SU-DHL-6 (cell line): ENCODE data around the gene CDC123.

Experiments
- EZH2phosphoT487 ChIP-seq: fragments of 200-600 bp; sonication (generic), shearing (Covaris generic); conservative IDR thresholded peaks from 2 replicates; pipeline ENCODE4 v1.6.1; 2018; ENCODE audit warnings: mild to moderate bottlenecking, antibody characterized with exemption, low read length, moderate library complexity, mixed read lengths
- TF ChIP-seq, protein P1 (sequence below): fragments of 200-600 bp; sonication (generic); IDR thresholded peaks from one replicate; pipeline ENCODE4 v1.5.1; 2017; ENCODE audit warnings: antibody characterized with exemption, mild to moderate bottlenecking, low read length, moderate library complexity; ENCODE audit not compliant: insufficient read depth, poor library complexity, severe bottlenecking

DNA sequence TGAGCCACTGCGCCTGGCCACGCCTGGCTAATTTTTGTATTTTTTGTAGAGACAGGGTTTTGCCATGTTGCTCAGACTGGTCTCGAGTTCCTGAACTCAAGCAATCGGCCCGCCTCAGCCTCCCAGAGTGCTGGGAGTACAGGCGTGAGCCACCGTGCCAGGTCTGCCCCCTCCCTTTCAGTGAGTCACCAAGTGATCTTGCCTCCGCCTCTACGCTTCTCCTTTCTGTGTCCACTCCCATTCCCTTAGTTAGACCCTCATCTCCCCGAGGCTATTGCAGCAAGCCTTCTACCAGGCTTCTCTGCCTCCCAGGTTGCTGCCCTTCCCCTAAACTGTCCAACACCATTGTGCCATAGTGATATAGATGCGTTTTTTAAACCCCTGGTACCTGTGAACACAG lies 32.9 kb downstream of the CDC123 start:
- TF ChIP-seq, protein P1, sequence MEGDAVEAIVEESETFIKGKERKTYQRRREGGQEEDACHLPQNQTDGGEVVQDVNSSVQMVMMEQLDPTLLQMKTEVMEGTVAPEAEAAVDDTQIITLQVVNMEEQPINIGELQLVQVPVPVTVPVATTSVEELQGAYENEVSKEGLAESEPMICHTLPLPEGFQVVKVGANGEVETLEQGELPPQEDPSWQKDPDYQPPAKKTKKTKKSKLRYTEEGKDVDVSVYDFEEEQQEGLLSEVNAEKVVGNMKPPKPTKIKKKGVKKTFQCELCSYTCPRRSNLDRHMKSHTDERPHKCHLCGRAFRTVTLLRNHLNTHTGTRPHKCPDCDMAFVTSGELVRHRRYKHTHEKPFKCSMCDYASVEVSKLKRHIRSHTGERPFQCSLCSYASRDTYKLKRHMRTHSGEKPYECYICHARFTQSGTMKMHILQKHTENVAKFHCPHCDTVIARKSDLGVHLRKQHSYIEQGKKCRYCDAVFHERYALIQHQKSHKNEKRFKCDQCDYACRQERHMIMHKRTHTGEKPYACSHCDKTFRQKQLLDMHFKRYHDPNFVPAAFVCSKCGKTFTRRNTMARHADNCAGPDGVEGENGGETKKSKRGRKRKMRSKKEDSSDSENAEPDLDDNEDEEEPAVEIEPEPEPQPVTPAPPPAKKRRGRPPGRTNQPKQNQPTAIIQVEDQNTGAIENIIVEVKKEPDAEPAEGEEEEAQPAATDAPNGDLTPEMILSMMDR = no peak
- no peak for TF ChIP-seq EZH2phosphoT487
